Measurements from ENCODE around the gene SLC7A1. TPM values are rescaled to one million over a fixed set of nuclear protein-coding genes. Genes with fewer than 3 reads are reported as not detected.

SLC7A1 gene
- total and polyA plus RNA-seq, 2 of the 4 experiments (the other 2 are of a cell fraction): 9.7 to 22.3 TPM

DNA sequence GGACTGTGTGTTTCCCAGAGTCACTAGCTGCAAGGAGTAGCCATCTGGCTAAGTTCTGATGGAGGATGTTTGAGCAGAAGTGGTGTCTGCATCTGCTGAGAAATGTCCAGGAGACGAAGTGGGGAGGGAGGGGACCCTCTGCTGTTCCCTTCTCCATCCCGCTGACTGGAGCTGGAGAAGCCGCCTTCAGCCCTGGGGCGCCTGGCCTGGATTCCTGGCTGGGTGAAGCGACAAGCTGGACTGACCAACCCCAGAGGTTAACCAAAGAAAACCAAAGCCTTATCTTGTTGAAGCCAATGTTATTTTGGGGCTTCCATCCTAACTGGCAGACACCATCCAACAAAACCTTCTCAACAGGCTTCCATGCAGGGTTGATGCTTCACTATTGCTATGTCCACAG lies 67.6 kb downstream of the SLC7A1 start:
- Histone ChIP-seq H3K9me3 (ENCODE audit: control insufficient read depth, insufficient read depth, low read length) (no peaks in the 10 kb centered on the region), H3K4me2 (ENCODE audit: low read depth, low read length) (no peak overlapping the region), H4K20me1 (ENCODE audit: insufficient read depth, low read length) (no peaks in the 10 kb centered on the region), H2AK9ac (replicated peaks; ENCODE audit: low read depth, low read length, poor library complexity) (no peak overlapping the region), H2AK5ac (ENCODE audit: low read depth, low read length) (no peak overlapping the region), H2BK120ac (ENCODE audit: low read depth, low read length) (no peak overlapping the region), H3K23ac (ENCODE audit: low read depth, low read length) (no peak overlapping the region), H4K5ac (ENCODE audit: low read depth, low read length) (no peak overlapping the region), H2BK15ac (ENCODE audit: low read depth, low read length) (no peak overlapping the region), H3K36me3 (ENCODE audit: control insufficient read depth, insufficient read depth, low read length) (peaks cover 52% of the 10 kb centered on the region), H3K27ac (ENCODE audit: insufficient read depth, low read length) (no peak overlapping the region), H3K4me3 (ENCODE audit: insufficient read depth, low read depth, low read length) (no peak overlapping the region), H3K4me1 (ENCODE audit: control insufficient read depth, insufficient read depth, low read length) (no peaks in the 10 kb centered on the region), H3K18ac (ENCODE audit: low read depth, low read length) (no peak overlapping the region), H3K9ac (ENCODE audit: low read depth, low read length) (no peak overlapping the region), H3K56ac (ENCODE audit: extremely low read depth, insufficient read depth, low read length) (no peak overlapping the region), H3K4ac (ENCODE audit: low read depth, low read length) (no peak overlapping the region), H3K14ac (replicated peaks; ENCODE audit: low read depth, low read length) (no peak overlapping the region), H3K27me3 (ENCODE audit: control insufficient read depth, insufficient read depth, low read length) (no peaks in the 10 kb centered on the region), H3K79me1 (ENCODE audit: low read depth in 1 of 2, low read length in 2 of 2) (peaks cover 9 to 50% of the 10 kb centered on the region in 2 experiments; a peak in 3 of 4 replicates), H4K91ac (ENCODE audit: insufficient read depth, low read depth, low read length) (no peak overlapping the region), H3K9me1 (ENCODE audit: insufficient read depth, low read length) (peaks cover 7% of the 10 kb centered on the region; the same call in 1 of the 2 replicates), H4K8ac (ENCODE audit: low read depth in 2 of 2, low read length in 2 of 2) (no peak overlapping the region), H2BK20ac (ENCODE audit: low read depth, low read length) (no peak overlapping the region), H2BK5ac (ENCODE audit: low read depth, low read length, poor library complexity, severe bottlenecking) (no peak overlapping the region), H2AFZ (replicated peaks; ENCODE audit: low read length, poor library complexity) (no peak overlapping the region)
- dilution Hi-C loops (cut with HindIII; ENCODE audit: low sequenced_read_pairs, unreplicated experiment): no loop called here
- no peak for DNase-seq
- intact Hi-C loops (cut with micrococcal nuclease): no loop called here
- BruUV-seq (replicated peaks): no TSS peak
- TF ChIP-seq POLR2A (IDR thresholded peaks at IDR 0.05; ENCODE audit: low read depth, low read length) (no peak), RCOR1 (IDR thresholded peaks at IDR 0.05; ENCODE audit: insufficient replicate concordance, low read length) (no peak), MAFK (IDR thresholded peaks at IDR 0.05; ENCODE audit: low read depth, low read length) (no peak)
- in situ Hi-C loops (cut with MboI; ENCODE audit: low sequenced_read_pairs): no loop called here
- ChIA-PET CTCF (no interaction called here), POLR2A (ENCODE audit: unreplicated experiment) (no interaction called here)
- no peak for ATAC-seq (ENCODE audit: low read depth)
- WGBS, 2 experiments (ENCODE audit: extremely low coverage in 2 of 2, insufficient read length in 1 of 2): no CpG with 5 or more reads among the region's 5 CpGs
